PFSK-1 (cell line): ENCODE results near the gene VILL.

Experiments
- FOXP2 ChIP-seq: optimal IDR thresholded peaks from 2 replicates; pipeline ENCODE3; 2011; ENCODE audit warnings: borderline replicate concordance, control low read depth, inconsistent platforms; ENCODE audit not compliant: insufficient read depth; ENCODE audit errors: extremely low read length, extremely low read depth
- POLR2AphosphoS5 ChIP-seq: IDR thresholded peaks from 2 replicates; pipeline ENCODE4 v1.6.1; 2012; ENCODE audit warnings: low read depth, mild to moderate bottlenecking, control low read depth, low read length, moderate library complexity
- TAF1 ChIP-seq: IDR thresholded peaks from 2 replicates; pipeline ENCODE4 v1.6.1; 2012; ENCODE audit warnings: low read length, control low read depth, borderline replicate concordance; ENCODE audit not compliant: insufficient read depth
- TF ChIP-seq, protein P1 (sequence below), 2 experiments: IDR thresholded peaks; 2 replicates each; pipeline versions ENCODE4 v1.6.1 to v1.8.0; 2011 to 2012; ENCODE audit warnings: low read depth in 2 of 2, low read length in 2 of 2, control low read depth in 1 of 2, inconsistent platforms in 1 of 2, mild to moderate bottlenecking in 1 of 2, moderate library complexity in 1 of 2; ENCODE audit not compliant: insufficient read depth in 1 of 2

DNA sequence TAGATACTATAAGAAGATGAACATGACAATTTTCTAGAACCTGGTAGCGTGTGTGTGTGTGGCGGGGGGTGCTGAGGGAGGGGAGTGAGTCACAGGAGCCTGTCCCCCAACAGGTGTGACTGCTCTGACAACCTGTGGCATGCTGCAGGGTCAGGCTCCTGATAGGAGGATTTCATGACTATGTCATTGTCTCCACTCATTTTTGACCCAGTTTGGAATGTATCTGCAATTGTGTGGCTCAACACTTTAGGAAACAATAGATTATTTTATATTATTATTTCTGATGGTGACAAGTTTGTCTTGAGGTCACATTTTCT, 9.3 kb upstream of the VILL start:
- TF ChIP-seq, protein P1, sequence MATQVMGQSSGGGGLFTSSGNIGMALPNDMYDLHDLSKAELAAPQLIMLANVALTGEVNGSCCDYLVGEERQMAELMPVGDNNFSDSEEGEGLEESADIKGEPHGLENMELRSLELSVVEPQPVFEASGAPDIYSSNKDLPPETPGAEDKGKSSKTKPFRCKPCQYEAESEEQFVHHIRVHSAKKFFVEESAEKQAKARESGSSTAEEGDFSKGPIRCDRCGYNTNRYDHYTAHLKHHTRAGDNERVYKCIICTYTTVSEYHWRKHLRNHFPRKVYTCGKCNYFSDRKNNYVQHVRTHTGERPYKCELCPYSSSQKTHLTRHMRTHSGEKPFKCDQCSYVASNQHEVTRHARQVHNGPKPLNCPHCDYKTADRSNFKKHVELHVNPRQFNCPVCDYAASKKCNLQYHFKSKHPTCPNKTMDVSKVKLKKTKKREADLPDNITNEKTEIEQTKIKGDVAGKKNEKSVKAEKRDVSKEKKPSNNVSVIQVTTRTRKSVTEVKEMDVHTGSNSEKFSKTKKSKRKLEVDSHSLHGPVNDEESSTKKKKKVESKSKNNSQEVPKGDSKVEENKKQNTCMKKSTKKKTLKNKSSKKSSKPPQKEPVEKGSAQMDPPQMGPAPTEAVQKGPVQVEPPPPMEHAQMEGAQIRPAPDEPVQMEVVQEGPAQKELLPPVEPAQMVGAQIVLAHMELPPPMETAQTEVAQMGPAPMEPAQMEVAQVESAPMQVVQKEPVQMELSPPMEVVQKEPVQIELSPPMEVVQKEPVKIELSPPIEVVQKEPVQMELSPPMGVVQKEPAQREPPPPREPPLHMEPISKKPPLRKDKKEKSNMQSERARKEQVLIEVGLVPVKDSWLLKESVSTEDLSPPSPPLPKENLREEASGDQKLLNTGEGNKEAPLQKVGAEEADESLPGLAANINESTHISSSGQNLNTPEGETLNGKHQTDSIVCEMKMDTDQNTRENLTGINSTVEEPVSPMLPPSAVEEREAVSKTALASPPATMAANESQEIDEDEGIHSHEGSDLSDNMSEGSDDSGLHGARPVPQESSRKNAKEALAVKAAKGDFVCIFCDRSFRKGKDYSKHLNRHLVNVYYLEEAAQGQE (IDR thresholded peaks at IDR 0.05; ENCODE audit: insufficient read depth in 1 of 2, low read depth in 2 of 2, low read length in 2 of 2), result no peak
- TF ChIP-seq FOXP2 (no peak), TAF1 (no peak), POLR2AphosphoS5 (no peak)
